ENCODE measurements around the gene SLC19A1. TPM values are rescaled to one million over a fixed set of nuclear protein-coding genes. Genes with fewer than 3 reads are reported as not detected.

SLC19A1 gene
- total RNA-seq, 1 experiment from 2014 or later: 16.7 TPM

DNA sequence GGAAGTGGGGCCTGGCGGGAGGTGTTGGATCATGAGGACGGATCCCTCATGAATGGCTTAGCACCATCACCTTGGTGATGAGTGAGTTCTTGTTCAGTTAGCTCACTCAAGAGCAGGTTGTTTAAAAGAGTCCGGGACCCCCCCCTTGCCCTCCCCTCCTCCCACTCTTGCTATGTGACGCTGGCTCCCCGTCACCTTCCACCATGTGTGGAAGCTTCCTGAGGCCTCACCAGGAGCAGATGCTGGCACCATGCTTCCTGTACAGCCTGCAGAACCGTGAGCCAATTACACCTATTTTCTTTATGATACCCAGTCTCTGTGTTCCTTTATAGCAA is 3.0 kb upstream of the SLC19A1 start:
- no peak for DNase-seq (ENCODE audit: low read depth)

DNA sequence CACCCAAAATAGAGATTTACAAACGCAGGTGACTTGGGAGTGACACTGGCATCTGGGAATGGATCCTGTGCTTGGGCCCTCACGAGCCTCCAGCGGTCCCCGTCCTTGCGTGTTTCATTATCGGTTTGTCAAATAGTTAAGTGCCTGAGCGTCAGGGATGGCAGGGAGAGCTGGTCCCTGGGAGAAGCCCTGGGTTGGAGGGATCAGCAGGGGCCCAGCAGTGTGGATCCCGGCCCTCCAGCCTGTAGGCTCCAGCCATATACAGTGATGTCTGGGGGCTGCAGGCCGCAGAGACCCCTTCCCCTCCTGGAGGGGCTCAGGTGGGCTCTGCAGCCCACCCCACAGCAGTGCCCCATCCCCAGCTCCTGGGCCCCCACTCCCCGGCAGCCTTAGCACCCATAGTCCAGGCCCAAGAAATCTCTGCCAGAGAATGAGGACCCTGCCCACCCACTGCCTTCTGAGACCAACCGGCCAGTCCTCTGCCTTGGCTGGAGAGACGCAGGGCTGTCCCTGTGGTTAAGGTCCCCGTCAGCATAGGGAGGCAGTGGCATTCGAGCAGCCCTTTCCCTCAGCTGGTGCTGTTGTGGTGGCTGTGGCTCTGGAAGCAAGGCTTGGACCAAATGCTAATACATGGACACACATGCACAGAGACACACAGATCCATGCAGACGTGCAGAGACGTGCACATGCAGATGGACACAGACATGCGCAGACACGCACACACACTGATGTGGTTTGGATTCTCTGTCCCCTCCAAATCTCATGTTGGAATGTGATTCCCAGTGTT is 2.4 kb upstream of the SLC19A1 start:
- no peak for DNase-seq (ENCODE audit: low read depth)

- no peak for DNase-seq (ENCODE audit: low read depth)
Measured at GRCh38 chr21:45543710-45544448, 1.6 kb upstream of the SLC19A1 start.

DNA sequence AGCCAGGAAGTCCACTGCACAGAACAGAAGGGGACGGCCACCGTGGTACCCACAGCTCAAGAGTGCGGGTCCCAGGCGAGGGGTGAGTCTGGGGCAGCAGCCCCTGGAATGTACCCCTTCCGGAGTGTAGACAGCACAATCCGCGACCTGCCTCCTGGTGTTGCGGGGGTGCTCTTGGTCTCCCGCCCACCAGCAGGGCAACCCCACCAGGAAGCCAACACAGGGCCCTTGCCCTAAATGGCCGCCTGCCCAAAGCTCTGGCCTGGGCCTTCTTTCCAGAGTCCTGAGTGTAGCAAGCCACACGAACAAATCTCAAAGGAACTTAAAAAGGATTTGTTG is 1.1 kb upstream of the SLC19A1 start:
- no peak for DNase-seq (ENCODE audit: low read depth)

DNA sequence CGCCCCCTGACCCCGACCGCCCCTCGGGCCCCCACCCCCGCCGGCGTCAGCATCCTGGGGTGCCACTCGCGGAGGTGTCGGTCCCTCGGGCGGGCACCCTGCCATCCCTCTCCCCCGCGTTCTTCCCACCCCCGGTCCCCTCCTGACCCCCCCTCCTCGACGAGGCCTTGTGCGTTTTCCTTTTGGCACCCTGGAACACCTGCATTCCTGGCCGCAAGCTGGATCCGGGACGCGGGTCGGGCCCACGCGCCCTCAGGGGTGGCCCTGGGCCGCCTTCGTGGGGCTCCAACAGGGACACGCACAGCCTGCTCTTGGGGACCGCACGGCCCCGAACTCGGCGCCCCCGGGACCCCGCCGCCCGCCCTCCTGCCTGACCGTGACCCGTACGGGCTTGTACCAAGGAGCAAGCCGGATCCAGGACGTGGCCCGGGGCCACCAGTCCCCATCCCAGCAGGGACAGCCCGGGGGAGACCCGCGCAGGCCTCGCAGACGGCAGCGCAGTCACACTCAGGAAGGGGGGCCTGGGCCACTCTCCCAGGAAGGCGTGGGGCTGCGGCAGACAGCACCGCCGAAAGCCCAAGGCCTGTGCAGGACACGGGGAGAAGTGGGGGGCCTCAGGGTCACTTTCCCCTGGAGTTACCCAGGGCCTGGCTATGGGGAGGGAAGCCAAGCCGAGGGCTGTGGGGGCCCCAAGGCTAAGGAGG is 579 bp upstream of the SLC19A1 start:
- DNase-seq (ENCODE audit: low read depth): no peak

DNA sequence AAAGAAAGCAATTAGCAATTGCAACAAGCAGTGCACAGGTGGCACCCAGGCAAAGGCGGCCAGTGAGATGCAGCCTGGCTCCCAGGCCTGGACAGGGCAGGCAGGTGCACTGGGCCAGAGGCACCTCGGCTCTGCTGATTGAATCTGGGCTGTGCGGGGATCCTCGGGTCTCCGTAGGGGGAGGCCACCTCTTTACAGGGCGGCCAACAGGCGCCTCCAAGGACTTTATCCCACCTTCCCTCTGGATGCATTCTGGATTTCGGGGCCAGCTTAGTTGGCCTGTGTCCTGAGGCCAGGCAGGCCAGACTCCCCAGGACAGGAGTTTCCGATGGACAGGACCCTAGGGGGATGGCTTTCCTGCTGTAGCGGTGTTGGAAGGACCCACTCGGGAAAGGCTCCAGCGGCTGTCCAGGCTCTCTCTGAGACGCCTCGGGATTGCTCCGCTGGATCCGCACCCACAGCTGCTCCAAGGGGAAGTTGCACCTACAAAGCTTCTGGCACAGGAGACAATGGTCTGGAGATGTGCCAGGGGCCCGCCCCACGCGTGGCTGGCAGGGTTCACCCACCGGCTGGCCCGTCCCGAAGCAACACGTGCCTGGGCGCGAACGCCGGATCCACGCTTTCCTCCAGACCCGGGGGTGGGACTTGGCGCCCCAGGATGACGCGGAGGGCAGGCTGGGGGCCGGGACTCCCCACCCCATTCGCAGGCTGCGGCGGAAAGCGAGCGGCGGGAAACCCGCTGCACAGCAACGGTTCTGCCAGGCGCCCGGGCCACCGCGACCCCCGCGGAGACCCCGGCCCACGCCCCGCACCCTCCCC is 810 bp downstream of the SLC19A1 start:
- DNase-seq (ENCODE audit: low read depth): peak; percentile 60

GRCh38 chr21:45540601-45540970 is 1.7 kb downstream of the SLC19A1 start:
- DNase-seq (ENCODE audit: low read depth): no peak

DNA sequence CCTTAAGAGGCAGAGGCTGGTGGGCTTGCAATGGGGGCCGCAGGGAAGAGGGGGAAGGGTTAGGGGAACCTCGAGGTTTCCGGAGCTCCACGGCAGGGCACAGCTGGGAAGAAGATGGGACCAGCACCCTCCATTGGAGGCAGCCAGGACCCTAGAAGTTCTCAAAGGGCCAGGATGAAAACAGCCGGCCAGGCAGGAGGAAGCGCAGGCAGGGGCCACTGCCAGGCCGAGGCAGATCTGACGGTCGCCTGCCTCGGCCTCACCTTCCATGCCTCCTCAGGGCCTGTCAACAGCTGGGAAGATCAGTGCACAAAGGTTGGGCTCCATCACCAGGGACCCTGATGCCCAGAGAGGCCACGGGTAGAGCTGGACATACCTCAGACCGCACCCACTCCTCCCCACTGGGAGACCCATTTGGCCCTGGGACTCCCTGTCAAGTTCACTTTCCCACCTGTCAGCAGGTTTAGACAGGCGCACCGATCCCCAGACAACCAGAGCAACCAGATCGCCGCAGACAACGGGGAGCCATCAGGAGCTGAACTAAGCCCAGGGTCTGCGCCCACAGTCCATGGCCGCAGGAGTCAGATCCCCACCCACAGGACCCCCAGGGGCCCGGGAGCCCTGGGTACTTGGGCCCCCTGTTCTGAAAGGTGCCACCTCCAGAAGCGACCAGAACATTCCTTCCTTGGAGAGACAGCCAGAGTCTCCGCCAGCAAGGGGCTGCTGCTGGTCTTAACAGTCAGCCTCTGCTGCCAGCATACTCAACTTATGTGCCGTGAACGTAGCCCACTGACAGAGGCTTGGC is 2.2 kb downstream of the SLC19A1 start:
- no peak for DNase-seq (ENCODE audit: low read depth)

DNA sequence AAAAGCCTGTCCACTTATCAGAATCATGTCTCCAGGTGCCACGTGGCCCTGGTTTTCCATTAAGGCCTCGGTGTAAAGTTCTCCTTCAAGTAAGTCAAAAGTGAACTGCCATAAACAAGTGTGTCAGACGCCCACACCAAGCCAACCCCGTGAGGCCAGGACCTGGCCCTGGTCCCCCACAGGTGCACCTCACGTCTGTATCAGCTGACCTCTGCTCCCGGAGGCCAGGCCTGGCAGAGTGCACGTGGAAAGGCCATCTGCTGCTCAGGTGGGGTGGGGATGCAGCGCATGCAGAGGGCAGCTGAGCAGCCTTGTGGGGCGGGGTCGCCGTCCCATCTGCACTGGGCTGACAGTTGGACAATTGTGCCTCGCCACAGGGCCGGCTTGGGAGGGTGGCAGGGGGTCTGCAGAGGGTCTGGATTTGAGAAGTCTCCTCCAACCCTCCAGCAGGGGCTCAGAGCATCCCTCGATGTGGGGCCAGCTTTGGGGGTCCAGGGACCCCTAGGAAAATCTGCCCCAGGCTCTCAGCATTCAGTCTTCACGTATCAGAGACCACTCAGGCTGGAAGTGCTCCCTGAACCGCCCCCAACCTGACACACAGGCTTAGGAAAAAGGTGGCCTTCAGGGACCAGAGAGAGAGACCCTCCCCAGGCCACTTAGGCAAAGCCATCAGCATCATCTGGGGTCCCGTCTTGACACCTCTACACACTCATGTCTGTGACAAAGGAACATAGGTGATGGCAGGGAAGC is 3.0 kb downstream of the SLC19A1 start:
- DNase-seq (ENCODE audit: low read depth): no peak

GRCh38 chr21:45538381-45539045 is 3.7 kb downstream of the SLC19A1 start:
- DNase-seq (ENCODE audit: low read depth): no peak

DNA sequence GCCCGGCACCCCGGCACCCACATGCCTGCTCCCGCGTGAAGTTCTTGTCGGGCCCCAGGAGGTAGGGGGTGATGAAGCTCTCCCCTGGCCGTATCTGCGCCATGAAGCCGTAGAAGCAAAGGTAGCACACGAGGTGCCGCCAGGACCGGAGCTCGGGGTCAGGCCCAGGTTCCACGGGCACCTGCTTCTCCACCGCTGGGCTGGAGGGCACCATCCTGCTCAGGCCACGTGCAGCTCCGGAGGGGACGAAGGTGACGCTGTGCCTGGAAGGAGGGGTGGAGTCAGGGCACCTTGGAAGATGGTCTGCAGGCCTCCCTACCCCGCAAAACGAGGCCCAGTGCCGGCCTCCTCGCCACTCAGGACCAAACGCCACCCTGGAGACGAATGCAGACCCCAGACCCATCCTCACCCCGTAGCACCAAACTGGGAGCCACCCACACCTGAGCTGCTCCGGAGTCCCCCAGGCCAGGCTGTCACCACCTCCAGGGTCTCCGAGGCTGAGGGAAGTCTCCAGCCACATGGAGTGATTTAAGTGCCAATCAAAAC is 4.4 kb downstream of the SLC19A1 start:
- DNase-seq (ENCODE audit: low read depth): no peak

- DNase-seq (ENCODE audit: low read depth): no peak
Measured at GRCh38 chr21:45537111-45537745, 5.0 kb downstream of the SLC19A1 start.

DNA sequence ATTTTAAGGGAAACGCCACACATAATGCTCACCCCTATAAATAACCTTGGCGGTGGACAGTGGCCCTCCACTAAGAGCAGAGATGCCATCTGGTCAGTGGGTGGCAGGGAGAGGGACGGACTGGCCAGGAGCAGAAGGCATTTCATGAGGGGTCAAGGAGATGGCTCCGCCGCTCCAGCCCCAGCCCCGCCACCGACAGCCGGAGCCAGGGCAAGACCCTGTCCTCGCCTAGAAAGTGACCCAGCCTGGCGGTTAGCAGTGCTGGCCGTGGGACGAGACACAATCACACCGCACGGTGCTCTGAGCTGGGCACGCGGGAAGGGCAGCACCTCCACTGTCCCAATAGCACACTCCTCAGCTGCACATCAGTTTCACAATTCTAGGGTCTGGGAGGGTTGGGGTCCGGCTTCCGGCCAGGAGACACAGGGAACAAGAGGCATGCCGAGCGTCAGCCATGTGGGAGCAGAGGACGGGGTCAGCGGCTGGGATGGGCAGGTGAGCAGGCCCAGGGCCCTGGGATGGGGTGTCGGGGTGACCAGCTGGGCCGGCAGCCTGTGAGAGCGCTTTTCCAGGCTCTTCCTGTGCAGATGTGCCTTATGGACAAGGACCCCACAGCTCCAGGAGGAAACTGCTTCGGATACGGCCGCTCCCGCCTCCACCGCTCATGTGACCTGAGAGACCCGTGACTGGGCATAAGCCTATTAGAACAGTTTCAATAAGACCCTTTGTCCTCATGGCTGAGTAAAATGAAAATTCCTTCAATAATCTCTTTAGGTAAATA is 5.7 kb downstream of the SLC19A1 start:
- no peak for DNase-seq (ENCODE audit: low read depth)

DNA sequence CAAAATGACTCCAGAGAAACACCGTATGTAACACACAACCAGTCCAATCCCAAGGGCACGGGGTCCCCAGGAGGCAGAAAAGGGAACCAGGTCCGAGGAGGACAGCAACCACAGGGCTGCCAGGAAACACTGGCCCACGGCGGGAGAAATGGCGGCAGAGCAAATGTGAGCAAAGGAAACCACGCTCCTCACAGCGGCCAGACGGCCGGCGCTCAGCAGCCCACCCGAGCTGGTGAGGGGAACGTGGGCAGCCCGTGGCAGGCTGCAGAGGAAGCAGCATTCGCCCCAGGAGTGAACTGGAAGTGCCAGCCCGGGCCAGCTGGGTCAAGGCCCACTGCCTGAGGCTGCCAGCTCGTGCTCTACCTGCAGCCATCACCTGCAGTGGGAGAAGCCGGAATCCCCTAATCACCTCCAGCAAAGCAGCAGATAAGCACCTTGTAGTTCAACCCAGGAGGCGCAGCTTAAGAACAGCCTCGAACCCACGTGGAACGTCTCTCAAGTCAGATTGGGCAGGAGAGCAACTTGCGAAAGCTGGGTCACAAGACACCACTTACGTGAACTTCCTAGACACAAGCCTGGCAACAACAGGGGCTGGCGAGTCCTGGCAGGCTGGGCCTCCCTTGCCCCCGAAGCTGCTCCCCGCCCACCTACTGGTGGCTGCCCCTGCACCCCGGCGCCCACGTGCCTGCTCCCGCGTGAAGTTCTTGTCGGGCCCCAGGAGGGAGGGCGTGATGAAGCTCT is 6.7 kb downstream of the SLC19A1 start:
- no peak for DNase-seq (ENCODE audit: low read depth)

DNA sequence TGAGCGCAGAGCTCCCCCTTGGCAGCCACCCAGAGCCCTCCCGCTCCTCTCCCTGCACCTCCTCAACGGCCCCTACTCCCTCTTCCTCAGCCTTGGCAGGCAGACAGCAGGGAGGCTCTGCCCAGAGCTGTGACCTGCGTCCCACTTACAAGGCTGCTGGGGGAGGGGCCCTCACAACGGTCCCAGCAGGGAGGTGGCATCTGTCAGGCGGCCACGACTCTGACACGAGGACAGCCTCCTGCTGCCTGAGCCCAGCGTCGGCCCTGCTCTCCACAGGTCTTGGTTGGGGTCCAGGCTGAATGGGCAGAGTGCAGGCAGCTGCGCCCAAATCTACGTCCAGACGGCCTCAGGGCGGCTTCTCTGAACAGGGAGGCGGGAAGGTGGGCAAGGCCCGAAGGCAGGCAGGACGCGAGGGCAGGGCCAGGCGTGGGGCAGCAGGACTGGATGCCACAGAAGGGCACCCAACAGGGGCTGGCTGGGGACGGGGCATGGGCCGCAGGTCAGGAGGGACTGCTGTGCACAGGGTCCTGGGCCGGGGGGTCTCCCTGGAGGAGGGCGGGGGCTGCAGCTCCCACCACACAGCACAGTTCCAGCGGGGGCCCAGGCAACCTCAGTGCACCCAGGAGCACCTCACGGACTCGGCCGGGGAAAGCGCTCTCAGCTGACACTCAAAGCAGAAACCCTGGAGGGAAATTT is 7.5 kb downstream of the SLC19A1 start:
- DNase-seq (ENCODE audit: low read depth): no peak

GRCh38 chr21:45533846-45534635 is 8.2 kb downstream of the SLC19A1 start:
- no peak for DNase-seq (ENCODE audit: low read depth)

All from M059J (cell line).